BLaER1 treated with 17β-estradiol and CSF1 and Interleukin-3, amounts not matched to agents 10 nM and 100 nM (cell line): ENCODE measurements around the gene MEF2A.

Source experiments
- H3K27ac ChIP-seq, 11 experiments: shearing (Covaris generic); formaldehyde crosslinking; 2 replicates each; pipeline ENCODE4 v1.8.1; 2022
- H3K27me3 ChIP-seq, 11 experiments: shearing (Covaris generic); formaldehyde crosslinking; 2 replicates each; pipeline ENCODE4 v1.8.1; 2022
- H3K36me3 ChIP-seq, 11 experiments: shearing (Covaris generic); formaldehyde crosslinking; 2 replicates each; pipeline ENCODE4 v1.8.1; 2022
- H3K4me1 ChIP-seq, 10 experiments: shearing (Covaris generic); formaldehyde crosslinking; 2 replicates each; pipeline ENCODE4 v1.8.1; 2022
- H3K4me2 ChIP-seq, 11 experiments: shearing (Covaris generic); formaldehyde crosslinking; 2 replicates each; pipeline ENCODE4 v1.8.1; 2022
- H3K4me3 ChIP-seq, 10 experiments: shearing (Covaris generic); formaldehyde crosslinking; 2 replicates each; pipeline ENCODE4 v1.8.1; 2022
- H3K9ac ChIP-seq, 11 experiments: shearing (Covaris generic); formaldehyde crosslinking; 2 replicates each; pipeline ENCODE4 v1.8.1; 2022
- H3K9me3 ChIP-seq, 11 experiments: shearing (Covaris generic); formaldehyde crosslinking; replicated peaks in 1 of 11; 2 replicates each; pipeline ENCODE4 v1.8.1; 2022
- H4K20me1 ChIP-seq, 11 experiments: shearing (Covaris generic); formaldehyde crosslinking; 2 replicates each; pipeline ENCODE4 v1.8.1; 2022
- Cebpa-rat ChIP-seq, 11 experiments: shearing (Covaris generic); IDR thresholded peaks; 2 replicates each; pipeline ENCODE4 v1.8.1; 2022

Gene MEF2A

GRCh38 chr15:99568625-99569352 is 3.0 kb downstream of the MEF2A start:
- Histone ChIP-seq H3K4me2 (peak overlapping the region; percentile 72 to 94 (median 82)), H3K27me3 (no peaks in the 10 kb centered on the region), H3K36me3 (peaks cover 0 to 48% (median 38%) of the 10 kb centered on the region in 11 experiments; a peak in 19 of 22 replicates), H3K27ac (peak overlapping the region; percentile 22 to 99 (median 98); a peak in 18 of 22 replicates), H3K9me3 (peaks cover 0 to 36% (median 32%) of the 10 kb centered on the region in 11 experiments; a peak in 19 of 22 replicates), H3K9ac (peak overlapping the region; percentile 93 to 99 (median 96); a peak in 21 of 22 replicates), H3K4me3 (peak overlapping the region; percentile 88 to 95 (median 92); a peak in 19 of 20 replicates), H4K20me1 (peaks cover 34 to 68% (median 61%) of the 10 kb centered on the region in 11 experiments; a peak in 18 of 22 replicates), H3K4me1 (peaks cover 24 to 70% (median 31%) of the 10 kb centered on the region in 10 experiments)
- TF ChIP-seq Cebpa-rat (IDR thresholded peaks at IDR 0.05): no peak

GRCh38 chr15:99571299-99571698 is 5.5 kb downstream of the MEF2A start:
- no peak overlapping the region for H3K27ac ChIP-seq
- no peak overlapping the region for H3K4me3 ChIP-seq
- no peak for TF ChIP-seq Cebpa-rat (IDR thresholded peaks at IDR 0.05)
- peaks cover 7 to 60% (median 57%) of the 10 kb centered on the region in 11 experiments; a peak in 20 of 22 replicates for H3K9me3 ChIP-seq
- peaks cover 10 to 73% (median 63%) of the 10 kb centered on the region in 11 experiments; a peak in 21 of 22 replicates for H3K36me3 ChIP-seq
- H3K27me3 ChIP-seq: no peaks in the 10 kb centered on the region
- H4K20me1 ChIP-seq: peaks cover 46 to 93% (median 86%) of the 10 kb centered on the region in 11 experiments; a peak in 20 of 22 replicates
- peaks cover 11 to 62% (median 18%) of the 10 kb centered on the region in 10 experiments; a peak in 19 of 20 replicates for H3K4me1 ChIP-seq
- no peak overlapping the region for H3K9ac ChIP-seq
- peak overlapping the region in 5 of 11 experiments; percentile 2 to 33 (median 11); a peak in 6 of 22 replicates for H3K4me2 ChIP-seq

GRCh38 chr15:99574048-99574447 is 8.3 kb downstream of the MEF2A start:
- peaks cover 54 to 97% (median 92%) of the 10 kb centered on the region in 11 experiments; a peak in 21 of 22 replicates for H4K20me1 ChIP-seq
- no peak overlapping the region for H3K27ac ChIP-seq
- no peak overlapping the region for H3K4me2 ChIP-seq
- TF ChIP-seq Cebpa-rat (IDR thresholded peaks at IDR 0.05): no peak
- peaks cover 7 to 86% (median 79%) of the 10 kb centered on the region in 11 experiments; a peak in 20 of 22 replicates for H3K9me3 ChIP-seq
- no peak overlapping the region for H3K4me3 ChIP-seq
- H3K27me3 ChIP-seq: no peaks in the 10 kb centered on the region
- H3K9ac ChIP-seq: no peak overlapping the region
- peaks cover 10 to 94% (median 83%) of the 10 kb centered on the region in 11 experiments; a peak in 21 of 22 replicates for H3K36me3 ChIP-seq
- peaks cover 2 to 66% (median 5%) of the 10 kb centered on the region in 10 experiments; a peak in 19 of 20 replicates for H3K4me1 ChIP-seq

GRCh38 chr15:99574502-99574901 is 8.7 kb downstream of the MEF2A start:
- no peaks in the 10 kb centered on the region for H3K27me3 ChIP-seq
- H3K27ac ChIP-seq: no peak overlapping the region
- peaks cover 53 to 97% (median 93%) of the 10 kb centered on the region in 11 experiments; a peak in 21 of 22 replicates for H4K20me1 ChIP-seq
- H3K9me3 ChIP-seq: peaks cover 7 to 90% (median 83%) of the 10 kb centered on the region in 11 experiments; a peak in 20 of 22 replicates
- H3K4me1 ChIP-seq: peaks cover 0 to 66% (median 2%) of the 10 kb centered on the region in 10 experiments; a peak in 11 of 20 replicates
- no peak overlapping the region for H3K4me2 ChIP-seq
- no peak overlapping the region for H3K4me3 ChIP-seq
- no peak for TF ChIP-seq Cebpa-rat (IDR thresholded peaks at IDR 0.05)
- no peak overlapping the region for H3K9ac ChIP-seq
- H3K36me3 ChIP-seq: peaks cover 10 to 95% (median 86%) of the 10 kb centered on the region in 11 experiments; a peak in 21 of 22 replicates

GRCh38 chr15:99578809-99579208 is 13.0 kb downstream of the MEF2A start:
- H3K4me1 ChIP-seq: peaks cover 0 to 56% (median 0%) of the 10 kb centered on the region in 10 experiments; a peak in 7 of 20 replicates
- no peak overlapping the region for H3K27ac ChIP-seq
- peaks cover 57 to 100% (median 99%) of the 10 kb centered on the region in 11 experiments for H4K20me1 ChIP-seq
- H3K9ac ChIP-seq: no peak overlapping the region
- H3K36me3 ChIP-seq: peaks cover 13 to 99% (median 84%) of the 10 kb centered on the region in 11 experiments; a peak in 21 of 22 replicates
- H3K9me3 ChIP-seq: peaks cover 3 to 98% (median 87%) of the 10 kb centered on the region in 11 experiments; a peak in 20 of 22 replicates
- TF ChIP-seq Cebpa-rat (IDR thresholded peaks at IDR 0.05): no peak
- peak overlapping the region in 3 of 11 experiments; percentile 22 to 64 (median 29); a peak in 2 of 22 replicates for H3K4me2 ChIP-seq
- no peak overlapping the region for H3K4me3 ChIP-seq
- H3K27me3 ChIP-seq: no peaks in the 10 kb centered on the region

- H3K27ac ChIP-seq: no peak overlapping the region
- TF ChIP-seq Cebpa-rat (IDR thresholded peaks at IDR 0.05): no peak
- no peaks in the 10 kb centered on the region for H3K27me3 ChIP-seq
- H3K4me2 ChIP-seq: peak overlapping the region in 3 of 11 experiments; percentile 29 to 81 (median 64); a peak in 6 of 22 replicates
- H3K36me3 ChIP-seq: peaks cover 18 to 99% (median 84%) of the 10 kb centered on the region in 11 experiments; a peak in 21 of 22 replicates
- peaks cover 0 to 52% (median 0%) of the 10 kb centered on the region in 10 experiments; a peak in 7 of 20 replicates for H3K4me1 ChIP-seq
- H3K4me3 ChIP-seq: no peak overlapping the region
- H3K9me3 ChIP-seq: peaks cover 15 to 98% (median 87%) of the 10 kb centered on the region in 11 experiments
- peak overlapping the region in 1 of 11 experiments; percentile 43; a peak in 1 of 22 replicates for H3K9ac ChIP-seq
- H4K20me1 ChIP-seq: peaks cover 50 to 100% (median 98%) of the 10 kb centered on the region in 11 experiments
These were observed 14.3 kb downstream of the MEF2A start for GRCh38 chr15:99580076-99580475.

GRCh38 chr15:99582508-99582960 is 16.8 kb downstream of the MEF2A start:
- Histone ChIP-seq H3K4me3 (no peak overlapping the region), H4K20me1 (peaks cover 35 to 96% (median 75%) of the 10 kb centered on the region in 11 experiments), H3K4me2 (no peak overlapping the region)

GRCh38 chr15:99584081-99584600 is 18.4 kb downstream of the MEF2A start:
- Histone ChIP-seq H4K20me1 (peaks cover 29 to 96% (median 74%) of the 10 kb centered on the region in 11 experiments; a peak in 21 of 22 replicates), H3K9me3 (peaks cover 42 to 100% (median 96%) of the 10 kb centered on the region in 11 experiments), H3K4me1 (peaks cover 0 to 40% (median 0%) of the 10 kb centered on the region in 10 experiments; a peak in 7 of 20 replicates), H3K9ac (no peak overlapping the region), H3K36me3 (peaks cover 34 to 99% (median 87%) of the 10 kb centered on the region in 11 experiments; a peak in 21 of 22 replicates), H3K4me2 (no peak overlapping the region), H3K27ac (no peak overlapping the region), H3K27me3 (no peaks in the 10 kb centered on the region), H3K4me3 (no peak overlapping the region)
- no peak for TF ChIP-seq Cebpa-rat (IDR thresholded peaks at IDR 0.05)

More at GRCh38 chr15:99582508-99582960, 16.8 kb downstream of the MEF2A start:
- Histone ChIP-seq H3K4me1 (peaks cover 0 to 48% (median 0%) of the 10 kb centered on the region in 10 experiments; a peak in 7 of 20 replicates), H3K36me3 (peaks cover 34 to 99% (median 88%) of the 10 kb centered on the region in 11 experiments; a peak in 21 of 22 replicates), H3K27me3 (no peaks in the 10 kb centered on the region), H3K27ac (no peak overlapping the region), H3K9me3 (peaks cover 34 to 100% (median 94%) of the 10 kb centered on the region in 11 experiments), H3K9ac (no peak overlapping the region)
- no peak for TF ChIP-seq Cebpa-rat (IDR thresholded peaks at IDR 0.05)
